SK-N-SH (cell line): ENCODE measurements around the gene ZBTB38. TPM values are rescaled to one million over a fixed set of nuclear protein-coding genes. Genes with fewer than 3 reads are reported as not detected.

Source experiments
- CTCF ChIA-PET: fragments of 300-600, 350-600 bp; formaldehyde crosslinking; extraction: SDS; loops from one replicate; lab custom pipeline; 2021; lab: Yijun Ruan, JAX
- POLR2A ChIA-PET: fragments of 350-600 bp; sonication (Branson Sonifier 250); formaldehyde crosslinking; extraction: SDS; loops from one replicate; lab custom pipeline; 2020; ENCODE audit warnings: antibody characterized with exemption, inconsistent platforms; lab: Yijun Ruan, JAX
- DNase-seq: peaks from one replicate; pipeline ENCODE4 v3.0.0; 2012
- H2AFZ ChIP-seq: fragments of 200-600 bp; sonication (generic); 2 replicates; pipeline ENCODE4 v1.8.1; 2016; ENCODE audit warnings: antibody characterized with exemption, mild to moderate bottlenecking, low read depth
- H3F3A ChIP-seq: fragments of 200-600 bp; sonication (generic); replicated peaks from 2 replicates; pipeline ENCODE3; 2016; ENCODE audit warnings: antibody characterized with exemption, mild to moderate bottlenecking; ENCODE audit not compliant: insufficient read depth
- H3K27ac ChIP-seq, 2 experiments: fragments of 200-500 bp in 1 of 2; fragments of 200-600 bp in 1 of 2; sonication (Bioruptor generic) in 1 of 2; sonication (generic), shearing (Covaris generic) in 1 of 2; 2 replicates each; pipeline versions ENCODE4 v1.5.1 to v1.6.1; 2014 to 2016; ENCODE audit warnings: low read depth in 2 of 2, inconsistent platforms in 1 of 2, low read length in 1 of 2, mild to moderate bottlenecking in 1 of 2, mixed read lengths in 1 of 2
- H3K27me3 ChIP-seq: fragments of 200-600 bp; sonication (generic), shearing (Covaris generic); 2 replicates; pipeline ENCODE4 v1.6.1; 2016; ENCODE audit warnings: mixed run types; ENCODE audit not compliant: insufficient read depth
- H3K36me3 ChIP-seq, 2 experiments: fragments of 200-500 bp in 1 of 2; fragments of 200-600 bp in 1 of 2; sonication (Bioruptor generic) in 1 of 2; sonication (generic) in 1 of 2; replicated peaks in 1 of 2; 2 replicates each; pipeline versions ENCODE3 to v1.5.1; 2014 to 2016; ENCODE audit warnings: low read length in 1 of 2, mild to moderate bottlenecking in 1 of 2; ENCODE audit not compliant: insufficient read depth in 2 of 2, control insufficient read depth in 1 of 2
- H3K4me1 ChIP-seq, 2 experiments: fragments of 200-500 bp in 1 of 2; fragments of 200-600 bp in 1 of 2; sonication (Bioruptor generic) in 1 of 2; sonication (generic), shearing (Covaris generic) in 1 of 2; 2 replicates each; pipeline versions ENCODE4 v1.5.1 to v1.6.1; 2014 to 2016; ENCODE audit warnings: low read depth in 1 of 2, low read length in 1 of 2, mixed run types in 1 of 2; ENCODE audit not compliant: insufficient read depth in 2 of 2, control insufficient read depth in 1 of 2
- H3K4me2 ChIP-seq: fragments of 200-600 bp; sonication (generic), shearing (Covaris generic); 2 replicates; pipeline ENCODE4 v1.6.1; 2017; ENCODE audit warnings: mixed run types
- H3K4me3 ChIP-seq, 2 experiments: fragments of 200-500 bp in 1 of 2; fragments of 200-600 bp in 1 of 2; sonication (Bioruptor generic) in 1 of 2; sonication (generic), shearing (Covaris generic) in 1 of 2; 2 replicates each; pipeline versions ENCODE4 v1.5.1 to v1.8.1; 2014 to 2016; ENCODE audit warnings: low read depth in 2 of 2, inconsistent platforms in 1 of 2, low read length in 1 of 2, mild to moderate bottlenecking in 1 of 2, mixed read lengths in 1 of 2, moderate library complexity in 1 of 2
- H3K79me2 ChIP-seq: fragments of 200-600 bp; sonication (generic); 2 replicates; pipeline ENCODE4 v1.8.1; 2017; ENCODE audit warnings: mild to moderate bottlenecking; ENCODE audit not compliant: insufficient read depth
- H3K9ac ChIP-seq: fragments of 200-600 bp; sonication (generic); 2 replicates; pipeline ENCODE4 v1.6.1; 2017; ENCODE audit warnings: mixed run types
- H3K9me2 ChIP-seq: fragments of 200-600 bp; sonication (generic); 2 replicates; pipeline ENCODE4 v1.6.1; 2017; ENCODE audit warnings: mixed run types
- H3K9me3 ChIP-seq: fragments of 200-600 bp; sonication (generic); 2 replicates; pipeline ENCODE4 v1.6.1; 2017; ENCODE audit warnings: mixed run types, mild to moderate bottlenecking, moderate library complexity
- H4K20me1 ChIP-seq: fragments of 200-600 bp; sonication (generic); 2 replicates; pipeline ENCODE4 v1.6.1; 2017; ENCODE audit warnings: mild to moderate bottlenecking, mixed run types; ENCODE audit not compliant: insufficient read depth
- CTCF ChIP-seq: fragments of 200-600 bp; sonication (generic); IDR thresholded peaks from 2 replicates; pipeline ENCODE4 v1.6.1; 2017; ENCODE audit warnings: antibody characterized with exemption, mild to moderate bottlenecking, moderate library complexity
- EP300 ChIP-seq, 2 experiments: IDR thresholded peaks; 2 replicates each; pipeline versions ENCODE4 v1.4.0 to v1.6.1; 2012; ENCODE audit warnings: borderline replicate concordance in 1 of 2, low read depth in 1 of 2, low read length in 1 of 2
- FOSL2 ChIP-seq: IDR thresholded peaks from 2 replicates; pipeline ENCODE4 v1.4.0; 2012; ENCODE audit warnings: low read depth, mild to moderate bottlenecking, moderate library complexity, borderline replicate concordance
- FOXJ3 ChIP-seq: sonication (generic); formaldehyde crosslinking; IDR thresholded peaks from 2 replicates; pipeline ENCODE4 v1.5.1; 2020; ENCODE audit warnings: mild to moderate bottlenecking, missing genetic modification reagents
- GABPA ChIP-seq: IDR thresholded peaks from 2 replicates; pipeline ENCODE4 v1.4.0; 2012; ENCODE audit warnings: low read depth, mild to moderate bottlenecking
- NFIC ChIP-seq: IDR thresholded peaks from 2 replicates; pipeline ENCODE4 v1.4.0; 2012; ENCODE audit warnings: borderline replicate concordance
- REST ChIP-seq: IDR thresholded peaks from 2 replicates; pipeline ENCODE4 v1.6.1; 2012; ENCODE audit warnings: mild to moderate bottlenecking, low read depth, low read length, moderate library complexity
- RFX5 ChIP-seq: IDR thresholded peaks from 2 replicates; pipeline ENCODE4 v1.6.1; 2012; ENCODE audit warnings: mild to moderate bottlenecking, improper control_type of control experiment, low read length
- TAF1 ChIP-seq: IDR thresholded peaks from 2 replicates; pipeline ENCODE4 v1.6.1; 2012; ENCODE audit warnings: low read depth, mild to moderate bottlenecking, low read length, moderate library complexity, borderline replicate concordance
- TCF12 ChIP-seq: IDR thresholded peaks from 2 replicates; pipeline ENCODE4 v1.4.0; 2012
- TEAD4 ChIP-seq: IDR thresholded peaks from 2 replicates; pipeline ENCODE4 v1.4.0; 2012; ENCODE audit warnings: mild to moderate bottlenecking, borderline replicate concordance; ENCODE audit not compliant: insufficient read depth
- USF2 ChIP-seq: fragments of 150-350 bp; IDR thresholded peaks from 2 replicates; pipeline ENCODE4 v1.6.1; 2017; ENCODE audit warnings: antibody characterized with exemption, low read length, low read depth, borderline replicate concordance
- WGBS: methylation state at CpG from one replicate; pipeline ENCODE4 v1.1.6; 2017; ENCODE audit warnings: low lambda C conversion rate; 5-methylcytosine and 5-hydroxymethylcytosine counted together
- polyA plus RNA-seq, 3 experiments: library from polyadenylated mRNA; depleted of rRNA; stranded (reverse); fragments of >200 nt; gene quantifications; 2 replicates each; pipeline ENCODE4 v1.2.3, GENCODE V29; 2012
- TF ChIP-seq, protein P1 (sequence below): IDR thresholded peaks from 2 replicates; pipeline ENCODE4 v1.4.0; 2012; ENCODE audit warnings: low read depth

The ZBTB38 gene
- polyA plus RNA-seq, 1 of the 3 experiments (the other 2 are of a cell fraction): 10.1 TPM

DNA sequence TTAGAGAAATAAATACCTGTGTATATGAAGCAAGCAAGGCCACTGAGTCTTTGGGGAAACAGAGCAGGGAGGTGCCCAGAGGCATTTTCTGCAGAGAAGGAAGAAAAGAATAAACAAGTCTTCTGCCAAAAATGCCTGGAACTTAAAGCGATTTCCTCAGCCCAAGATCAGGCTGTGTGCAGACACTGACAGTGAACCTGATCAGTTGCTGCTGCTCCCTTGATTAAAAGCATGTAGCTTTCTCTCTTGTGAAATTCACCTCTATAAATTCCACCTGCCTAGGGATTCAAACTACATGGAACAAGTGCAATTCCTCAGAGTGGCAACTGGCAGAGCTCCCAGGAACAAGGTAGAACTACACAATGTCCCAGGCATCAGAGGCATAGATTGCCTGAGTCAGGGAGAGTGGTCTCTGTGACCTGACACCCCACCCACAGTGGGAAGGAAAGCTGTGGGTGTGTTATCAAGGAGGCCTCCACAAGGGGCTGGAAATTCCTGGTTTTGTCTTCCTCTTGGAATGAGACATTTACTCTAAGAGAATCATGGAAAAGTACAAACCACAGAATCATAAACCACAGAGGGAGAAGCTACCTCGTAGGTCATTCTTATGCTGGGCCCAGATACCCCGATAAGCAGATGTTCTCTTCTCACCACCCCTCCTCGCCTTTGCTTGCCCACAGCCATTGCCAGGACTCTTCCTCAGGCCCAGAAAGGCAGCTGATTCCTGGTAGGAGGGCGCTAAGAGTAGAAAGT, 1.8 kb upstream of the ZBTB38 start:
- TF ChIP-seq RFX5 (no peak), TCF12 (peak; percentile 59), TEAD4 (peak; percentile 37; the same call in 1 of the 2 replicates), EP300 (IDR thresholded peaks at IDR 0.05; ENCODE audit: borderline replicate concordance in 1 of 2, low read depth in 1 of 2, low read length in 1 of 2) (peak in 1 of 2 experiments; percentile 60; a peak in 2 of 4 replicates), TAF1 (no peak), CTCF (peak; percentile 36), NFIC (peak; percentile 26), FOXJ3 (CRISPR knock-in tag) (no peak), REST (0 out of 2 replicates have a peak, but pooled peaks have one; percentile 19), GABPA (no peak), USF2 (no peak), FOSL2 (0 out of 2 replicates have a peak, but pooled peaks have one; percentile 28)
- TF ChIP-seq, protein P1, sequence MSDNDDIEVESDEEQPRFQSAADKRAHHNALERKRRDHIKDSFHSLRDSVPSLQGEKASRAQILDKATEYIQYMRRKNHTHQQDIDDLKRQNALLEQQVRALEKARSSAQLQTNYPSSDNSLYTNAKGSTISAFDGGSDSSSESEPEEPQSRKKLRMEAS: no peak
- TF ChIP-seq, all 33 proteins: peak for 7
- no peak for DNase-seq
- peak overlapping the region; percentile 62 for H3K4me2 ChIP-seq
- peaks cover 61% of the 10 kb centered on the region for H3F3A ChIP-seq
- H3K79me2 ChIP-seq: peaks cover 18% of the 10 kb centered on the region; the same call in 1 of the 2 replicates
- no peaks in the 10 kb centered on the region for H4K20me1 ChIP-seq
- no peak overlapping the region for H3K4me3 ChIP-seq
- POLR2A ChIA-PET: no interaction called here
- no peaks in the 10 kb centered on the region for H3K36me3 ChIP-seq
- CTCF ChIA-PET: interaction anchor here (0.8 to 1.2 kb wide), 5 partner anchors 10 to 99 kb away, joined by 3 to 6 read pairs (median 4); no protein-coding TSS in a partner anchor
- peak overlapping the region; percentile 78 for H3K9ac ChIP-seq
- WGBS: 43% methylated on average over 5 of the region's 5 CpGs
- H3K27me3 ChIP-seq: no peaks in the 10 kb centered on the region
- peak overlapping the region; percentile 26 for H2AFZ ChIP-seq
- H3K4me1 ChIP-seq: peaks cover 9 to 36% of the 10 kb centered on the region in 2 experiments
- H3K27ac ChIP-seq: peak overlapping the region; percentile 88 to 99
- H3K9me2 ChIP-seq: no peaks in the 10 kb centered on the region
- H3K9me3 ChIP-seq: no peaks in the 10 kb centered on the region; the same call in 1 of the 2 replicates
